Lung (tissue), 12 donors: ENCODE data around the gene MMD. TPM values are rescaled to one million over a fixed set of nuclear protein-coding genes. Genes with fewer than 3 reads are reported as not detected.

Experiments used
- ATAC-seq: fragments of 200-7000 bp; cut with Tn5 transposase; one replicate; pipeline ENCODE4 v1.9.1; 2020; ENCODE audit warnings: moderate number of reproducible peaks; ENCODE audit not compliant: insufficient read depth, low FRiP score
- DNase-seq, 3 donors: peaks; one replicate each; pipeline ENCODE4 v3.0.0-alpha.2; 2013 to 2017
- H3K27ac ChIP-seq, 2 donors: one replicate each; pipeline ENCODE4 v1.5.1; 2013; ENCODE audit warnings: mild to moderate bottlenecking in 2 of 2, moderate library complexity in 2 of 2, control low read depth in 1 of 2, inconsistent platforms in 1 of 2, low read depth in 1 of 2, low read length in 1 of 2
- H3K27me3 ChIP-seq, 3 donors: one replicate each; pipeline ENCODE4 v1.5.1; 2013; ENCODE audit warnings: low read length in 2 of 3; ENCODE audit not compliant: control insufficient read depth in 3 of 3, insufficient read depth in 3 of 3
- H3K36me3 ChIP-seq, 4 donors: one replicate each; pipeline ENCODE4 v1.5.1; 2013; ENCODE audit warnings: low read length in 4 of 4, mild to moderate bottlenecking in 1 of 4, moderate library complexity in 1 of 4; ENCODE audit not compliant: control insufficient read depth in 4 of 4, insufficient read depth in 4 of 4
- H3K4me1 ChIP-seq, 5 donors: one replicate each; pipeline ENCODE4 v1.5.1; 2013; ENCODE audit warnings: low read length in 5 of 5, mild to moderate bottlenecking in 2 of 5, moderate library complexity in 1 of 5; ENCODE audit not compliant: control insufficient read depth in 5 of 5, insufficient read depth in 5 of 5
- H3K4me3 ChIP-seq: one replicate; pipeline ENCODE4 v1.5.1; 2013; ENCODE audit warnings: mild to moderate bottlenecking, control low read depth, moderate library complexity
- H3K9ac ChIP-seq, 2 donors: one replicate each; pipeline ENCODE4 v1.5.1; 2013; ENCODE audit warnings: low read length in 2 of 2, control low read depth in 1 of 2; ENCODE audit not compliant: insufficient read depth in 1 of 2
- H3K9me3 ChIP-seq, 4 donors: one replicate each; pipeline ENCODE4 v1.5.1; 2013; ENCODE audit warnings: low read length in 3 of 4, mild to moderate bottlenecking in 1 of 4, moderate library complexity in 1 of 4; ENCODE audit not compliant: control insufficient read depth in 4 of 4, insufficient read depth in 3 of 4
- CTCF ChIP-seq: IDR thresholded peaks from 2 replicates; pipeline ENCODE4 v1.5.1; 2012; ENCODE audit warnings: mild to moderate bottlenecking; ENCODE audit errors: control extremely low read depth, extremely low read depth
- WGBS, 2 donors: extraction: QIAGEN DNeasy Blood & Tissue Kit; methylation state at CpG; one replicate each; pipeline ENCODE4 v1.1.7; 2013; 5-methylcytosine and 5-hydroxymethylcytosine counted together
- polyA plus RNA-seq, 2 donors: library from polyadenylated mRNA; stranded (reverse); fragments of 200-250 nt; gene quantifications; one replicate each; pipeline ENCODE4 v1.2.1, GENCODE V29; 2013
- total RNA-seq, 2 donors: library from RNA; depleted of rRNA in 1 of 2; stranded (reverse); fragments of >200 nt in 1 of 2; gene quantifications; one replicate each; pipeline ENCODE4 v1.2.1, GENCODE V29; 2014 to 2021
- donor health status: control.
- donor health status: control.
- donor health status: Bipolar disorder and iron deficiency.
- donor health status: healthy.
- donor health status: DM: yes; HTN: yes; CAD: no.

Gene MMD
- total and polyA plus RNA-seq, 4 donors: 10.9 to 19.0 (median 13.5) TPM

- Histone ChIP-seq H3K27ac (no peak overlapping the region), H3K4me3 (no peak overlapping the region), H3K9me3 (no peaks in the 10 kb centered on the region), H3K36me3 (no peaks in the 10 kb centered on the region), H3K9ac (no peak overlapping the region), H3K27me3 (no peaks in the 10 kb centered on the region), H3K4me1 (peaks cover 0 to 37% (median under 1%) of the 10 kb centered on the region in 5 donors)
- ATAC-seq (no peak), DNase-seq (peak in 1 of 3 donors; percentile 27)
- TF ChIP-seq CTCF: no peak
- 68 to 81% methylated on average over 5 of the region's 5 CpGs for WGBS, 2 donors
Observed at GRCh38 chr17:55442462-55442861, 20.8 kb upstream of the MMD start.

- no peak for DNase-seq
- no peaks in the 10 kb centered on the region for H3K27me3 ChIP-seq
- no peaks in the 10 kb centered on the region for H3K9me3 ChIP-seq
- ATAC-seq: no peak
- TF ChIP-seq CTCF: no peak
- H3K36me3 ChIP-seq: no peaks in the 10 kb centered on the region
- no peak overlapping the region for H3K27ac ChIP-seq
- WGBS, 2 donors: 52 to 66% methylated on average over 2 of the region's 2 CpGs
- H3K4me1 ChIP-seq: peaks cover 0 to 42% (median 2%) of the 10 kb centered on the region in 5 donors
- H3K4me3 ChIP-seq: no peak overlapping the region
- no peak overlapping the region for H3K9ac ChIP-seq
Observed at GRCh38 chr17:55441544-55441943, 19.9 kb upstream of the MMD start.

GRCh38 chr17:55440391-55440790 is 18.8 kb upstream of the MMD start:
- 81 to 86% methylated on average over 3 of the region's 3 CpGs for WGBS, 2 donors
- H3K9me3 ChIP-seq: no peaks in the 10 kb centered on the region
- no peak for ATAC-seq
- no peak for TF ChIP-seq CTCF
- H3K9ac ChIP-seq: no peak overlapping the region
- H3K27me3 ChIP-seq: no peaks in the 10 kb centered on the region
- H3K4me3 ChIP-seq: no peak overlapping the region
- no peak overlapping the region for H3K27ac ChIP-seq
- peaks cover 0 to 39% (median 2%) of the 10 kb centered on the region in 5 donors for H3K4me1 ChIP-seq
- DNase-seq: no peak
- H3K36me3 ChIP-seq: no peaks in the 10 kb centered on the region

- no peak overlapping the region for H3K4me3 ChIP-seq
- ATAC-seq: no peak
Observed at GRCh38 chr17:55437159-55437605, 15.5 kb upstream of the MMD start.

More at GRCh38 chr17:55437159-55437605, 15.5 kb upstream of the MMD start:
- Histone ChIP-seq H3K27ac (no peak overlapping the region), H3K9ac (peak overlapping the region in 1 of 2 donors; percentile 19), H3K4me1 (peaks cover 0 to 36% (median 8%) of the 10 kb centered on the region in 5 donors), H3K36me3 (no peaks in the 10 kb centered on the region), H3K27me3 (no peaks in the 10 kb centered on the region), H3K9me3 (no peaks in the 10 kb centered on the region)
- 17 to 37% methylated on average over 5 of the region's 5 CpGs for WGBS, 2 donors
- TF ChIP-seq CTCF: no peak
- DNase-seq: peak in 2 of 3 donors; percentile 47 to 58
